Astrocyte of the spinal cord (primary cell): Measurements from ENCODE around the gene EIF4G1.

ENCODE experiments used
- DNase-seq: peaks from one replicate; pipeline ENCODE4 v3.0.0; 2011; ENCODE audit warnings: low read depth, low spot score
- H3K4me3 ChIP-seq: 2 replicates; pipeline ENCODE4 v1.5.1; 2011; ENCODE audit warnings: low read depth, mild to moderate bottlenecking, low read length, moderate library complexity
- CTCF ChIP-seq: IDR thresholded peaks from 2 replicates; pipeline ENCODE4 v1.5.1; 2012; ENCODE audit warnings: low read depth, mild to moderate bottlenecking, low read length, inconsistent platforms
- in situ Hi-C: cut with HindIII; loops from 2 replicates; pipeline ENCODE4 v1.10.0; 2017; ENCODE audit warnings: low sequenced_read_pairs

Gene EIF4G1

GRCh38 chr3:184359610-184360009 is 45.2 kb downstream of the EIF4G1 start:
- in situ Hi-C loops: no loop called here
- DNase-seq: no peak
- no peak for TF ChIP-seq CTCF
- no peak overlapping the region for H3K4me3 ChIP-seq

GRCh38 chr3:184360070-184360928 is 45.9 kb downstream of the EIF4G1 start:
- peak overlapping the region; percentile 80 for H3K4me3 ChIP-seq
- DNase-seq: no peak
- no peak for TF ChIP-seq CTCF
- in situ Hi-C loops: no loop called here

GRCh38 chr3:184360929-184361531 is 46.6 kb downstream of the EIF4G1 start:
- in situ Hi-C loops: no loop called here
- H3K4me3 ChIP-seq: peak overlapping the region; percentile 80
- DNase-seq: no peak
- no peak for TF ChIP-seq CTCF

- TF ChIP-seq CTCF: no peak
- in situ Hi-C loops: no loop called here
- DNase-seq: peak; percentile 46
- H3K4me3 ChIP-seq: peak within 1 kb of the TSS; percentile 80
Measured at GRCh38 chr3:184361532-184361931, 47.1 kb downstream of the EIF4G1 start, which contains the start of the genes CLCN2 and POLR2H. Gene CLCN2 (minus strand): TSS chr3:184361605. CDS start chr3:184361479, 126 bp downstream. Gene POLR2H (plus strand): TSS chr3:184361710. CDS start chr3:184363493, 1,783 bp downstream.

- peak overlapping the region; percentile 80 for H3K4me3 ChIP-seq
- DNase-seq: peak; percentile 72
- in situ Hi-C loops: no loop called here
- TF ChIP-seq CTCF: no peak
Measured at GRCh38 chr3:184361932-184362667, 47.7 kb downstream of the EIF4G1 start.
